ENCODE results near the gene ANKRD55. TPM values are rescaled to one million over a fixed set of nuclear protein-coding genes. Genes with fewer than 3 reads are reported as not detected.

ANKRD55 gene
- polyA plus RNA-seq, 1 of the 3 experiments (the other 2 are of a cell fraction): not detected

DNA sequence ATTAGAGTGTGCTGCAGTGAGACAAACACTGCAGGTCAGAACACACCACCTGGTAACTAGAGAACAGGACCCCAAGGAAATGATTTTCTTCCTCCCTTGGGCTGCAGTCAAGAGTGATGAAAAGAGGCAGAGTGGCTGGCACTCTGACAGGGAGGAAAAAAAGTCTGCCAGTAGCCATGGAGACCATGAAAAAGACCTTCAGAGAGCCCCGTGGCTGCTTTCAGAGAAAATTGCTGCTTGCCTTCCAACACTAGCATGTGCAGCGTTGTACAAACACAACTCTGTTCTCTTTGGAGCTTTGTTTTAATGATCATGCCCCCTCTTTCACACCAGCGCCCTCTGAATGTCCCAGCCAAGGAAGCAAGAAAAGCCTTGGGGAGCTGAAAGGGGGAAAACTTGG lies 68.8 kb downstream of the ANKRD55 start:
- Histone ChIP-seq H3K4me2 (no peak overlapping the region), H3K27me3 (ENCODE audit: insufficient read depth) (no peaks in the 10 kb centered on the region), H3K9me2 (no peaks in the 10 kb centered on the region), H4K20me1 (ENCODE audit: insufficient read depth) (no peaks in the 10 kb centered on the region), H3K4me1 (ENCODE audit: control insufficient read depth in 1 of 2, insufficient read depth in 2 of 2, low read depth in 1 of 2, low read length in 1 of 2) (peaks cover 3 to 9% of the 10 kb centered on the region in 2 experiments; a peak in 1 of 4 replicates), H3F3A (replicated peaks; ENCODE audit: insufficient read depth) (peaks cover 3% of the 10 kb centered on the region), H3K9ac (no peak overlapping the region), H3K9me3 (no peaks in the 10 kb centered on the region), H3K4me3 (ENCODE audit: low read depth in 2 of 2, low read length in 1 of 2) (no peak overlapping the region), H2AFZ (ENCODE audit: low read depth) (no peak overlapping the region), H3K27ac (ENCODE audit: low read depth in 2 of 2, low read length in 1 of 2) (no peak overlapping the region), H3K79me2 (ENCODE audit: insufficient read depth) (no peaks in the 10 kb centered on the region), H3K36me3 (replicated peaks in 1 of 2; ENCODE audit: control insufficient read depth in 1 of 2, insufficient read depth in 2 of 2, low read length in 1 of 2) (no peaks in the 10 kb centered on the region)
- peak; percentile 12 for DNase-seq
- CTCF ChIA-PET: interaction anchor here (0.9 kb wide), 1 partner anchor 44 kb away, joined by 3 read pairs; no protein-coding TSS in a partner anchor
- POLR2A ChIA-PET: no interaction called here
- TF ChIP-seq, protein P1, sequence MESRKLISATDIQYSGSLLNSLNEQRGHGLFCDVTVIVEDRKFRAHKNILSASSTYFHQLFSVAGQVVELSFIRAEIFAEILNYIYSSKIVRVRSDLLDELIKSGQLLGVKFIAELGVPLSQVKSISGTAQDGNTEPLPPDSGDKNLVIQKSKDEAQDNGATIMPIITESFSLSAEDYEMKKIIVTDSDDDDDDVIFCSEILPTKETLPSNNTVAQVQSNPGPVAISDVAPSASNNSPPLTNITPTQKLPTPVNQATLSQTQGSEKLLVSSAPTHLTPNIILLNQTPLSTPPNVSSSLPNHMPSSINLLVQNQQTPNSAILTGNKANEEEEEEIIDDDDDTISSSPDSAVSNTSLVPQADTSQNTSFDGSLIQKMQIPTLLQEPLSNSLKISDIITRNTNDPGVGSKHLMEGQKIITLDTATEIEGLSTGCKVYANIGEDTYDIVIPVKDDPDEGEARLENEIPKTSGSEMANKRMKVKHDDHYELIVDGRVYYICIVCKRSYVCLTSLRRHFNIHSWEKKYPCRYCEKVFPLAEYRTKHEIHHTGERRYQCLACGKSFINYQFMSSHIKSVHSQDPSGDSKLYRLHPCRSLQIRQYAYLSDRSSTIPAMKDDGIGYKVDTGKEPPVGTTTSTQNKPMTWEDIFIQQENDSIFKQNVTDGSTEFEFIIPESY (IDR thresholded peaks at IDR 0.05; ENCODE audit: borderline replicate concordance, low read depth): no peak
- TF ChIP-seq ELF1 (IDR thresholded peaks at IDR 0.05) (no peak), RAD21 (IDR thresholded peaks at IDR 0.05; ENCODE audit: low read length) (no peak), MXI1 (IDR thresholded peaks at IDR 0.05; ENCODE audit: low read depth, low read length) (no peak), NRF1 (IDR thresholded peaks at IDR 0.05; ENCODE audit: low read depth, low read length) (no peak), RFX5 (IDR thresholded peaks at IDR 0.05; ENCODE audit: low read length) (no peak), TCF12 (IDR thresholded peaks at IDR 0.05) (no peak)
- TF ChIP-seq, protein P2, sequence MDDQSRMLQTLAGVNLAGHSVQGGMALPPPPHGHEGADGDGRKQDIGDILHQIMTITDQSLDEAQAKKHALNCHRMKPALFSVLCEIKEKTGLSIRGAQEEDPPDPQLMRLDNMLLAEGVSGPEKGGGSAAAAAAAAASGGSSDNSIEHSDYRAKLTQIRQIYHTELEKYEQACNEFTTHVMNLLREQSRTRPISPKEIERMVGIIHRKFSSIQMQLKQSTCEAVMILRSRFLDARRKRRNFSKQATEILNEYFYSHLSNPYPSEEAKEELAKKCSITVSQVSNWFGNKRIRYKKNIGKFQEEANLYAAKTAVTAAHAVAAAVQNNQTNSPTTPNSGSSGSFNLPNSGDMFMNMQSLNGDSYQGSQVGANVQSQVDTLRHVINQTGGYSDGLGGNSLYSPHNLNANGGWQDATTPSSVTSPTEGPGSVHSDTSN (IDR thresholded peaks at IDR 0.05): no peak
- WGBS (ENCODE audit: low lambda C conversion rate): 62% methylated on average over 3 of the region's 3 CpGs

DNA sequence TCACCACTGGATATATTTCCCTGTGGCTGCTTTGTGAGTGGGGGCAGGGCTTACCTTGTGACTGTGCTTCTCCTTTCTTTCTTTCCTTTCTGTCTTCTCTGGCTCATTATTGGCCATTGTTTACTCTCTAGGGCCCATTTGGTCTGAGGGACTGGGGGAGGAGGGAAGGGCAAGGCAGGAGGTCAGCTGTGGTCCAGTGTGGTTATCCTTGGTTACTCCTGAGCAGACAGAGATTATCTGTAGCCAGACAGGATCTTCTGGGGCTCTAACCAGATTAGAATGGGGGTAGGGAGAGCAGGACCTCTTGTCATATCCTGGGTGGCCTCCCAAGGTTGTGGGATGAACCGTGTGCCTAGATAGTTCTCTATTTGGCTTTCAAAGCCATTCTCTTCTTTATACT lies 71.2 kb downstream of the ANKRD55 start:
- ChIA-PET POLR2A (no interaction called here), CTCF (no interaction called here)
- no peaks in the 10 kb centered on the region for H3K27me3 ChIP-seq (ENCODE audit: insufficient read depth)
- no peaks in the 10 kb centered on the region for H3K79me2 ChIP-seq (ENCODE audit: insufficient read depth)
- no peak overlapping the region for H3K9ac ChIP-seq
- no peak for DNase-seq
- H3K36me3 ChIP-seq (replicated peaks in 1 of 2; ENCODE audit: control insufficient read depth in 1 of 2, insufficient read depth in 2 of 2, low read length in 1 of 2): no peaks in the 10 kb centered on the region
- H4K20me1 ChIP-seq (ENCODE audit: insufficient read depth): no peaks in the 10 kb centered on the region
- no peaks in the 10 kb centered on the region for H3K9me3 ChIP-seq
- peaks cover 0 to 9% of the 10 kb centered on the region in 2 experiments; a peak in 1 of 4 replicates for H3K4me1 ChIP-seq (ENCODE audit: control insufficient read depth in 1 of 2, insufficient read depth in 2 of 2, low read depth in 1 of 2, low read length in 1 of 2)
- no peaks in the 10 kb centered on the region for H3K9me2 ChIP-seq
- H3K27ac ChIP-seq (ENCODE audit: low read depth in 2 of 2, low read length in 1 of 2): no peak overlapping the region
- 50% methylated on average over 1 of the region's 1 CpG for WGBS (ENCODE audit: low lambda C conversion rate)
- peaks cover 3% of the 10 kb centered on the region for H3F3A ChIP-seq (replicated peaks; ENCODE audit: insufficient read depth)
- H2AFZ ChIP-seq (ENCODE audit: low read depth): no peak overlapping the region
- no peak overlapping the region for H3K4me3 ChIP-seq (ENCODE audit: low read depth in 2 of 2, low read length in 1 of 2)
- H3K4me2 ChIP-seq: no peak overlapping the region
- TF ChIP-seq RCOR1 (IDR thresholded peaks at IDR 0.05; ENCODE audit: low read length): no peak
- no peak for TF ChIP-seq FOXM1 (IDR thresholded peaks at IDR 0.05; ENCODE audit: low read depth)
- TF ChIP-seq, protein P2 (IDR thresholded peaks at IDR 0.05): no peak
- TF ChIP-seq, protein P3, sequence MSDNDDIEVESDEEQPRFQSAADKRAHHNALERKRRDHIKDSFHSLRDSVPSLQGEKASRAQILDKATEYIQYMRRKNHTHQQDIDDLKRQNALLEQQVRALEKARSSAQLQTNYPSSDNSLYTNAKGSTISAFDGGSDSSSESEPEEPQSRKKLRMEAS (IDR thresholded peaks at IDR 0.05; ENCODE audit: low read depth): no peak
- TF ChIP-seq TEAD4 (IDR thresholded peaks at IDR 0.05; ENCODE audit: borderline replicate concordance, insufficient read depth): no peak
- TF ChIP-seq TCF12 (IDR thresholded peaks at IDR 0.05): no peak
- no peak for TF ChIP-seq YY1 (IDR thresholded peaks at IDR 0.05; ENCODE audit: low read depth)
- TF ChIP-seq, protein P4, sequence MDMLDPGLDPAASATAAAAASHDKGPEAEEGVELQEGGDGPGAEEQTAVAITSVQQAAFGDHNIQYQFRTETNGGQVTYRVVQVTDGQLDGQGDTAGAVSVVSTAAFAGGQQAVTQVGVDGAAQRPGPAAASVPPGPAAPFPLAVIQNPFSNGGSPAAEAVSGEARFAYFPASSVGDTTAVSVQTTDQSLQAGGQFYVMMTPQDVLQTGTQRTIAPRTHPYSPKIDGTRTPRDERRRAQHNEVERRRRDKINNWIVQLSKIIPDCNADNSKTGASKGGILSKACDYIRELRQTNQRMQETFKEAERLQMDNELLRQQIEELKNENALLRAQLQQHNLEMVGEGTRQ (IDR thresholded peaks at IDR 0.05; ENCODE audit: borderline replicate concordance, low read depth, low read length): no peak
- TF ChIP-seq SMC3 (IDR thresholded peaks at IDR 0.05; ENCODE audit: low read depth, low read length): no peak
- TF ChIP-seq EP300 (IDR thresholded peaks at IDR 0.05; ENCODE audit: borderline replicate concordance in 1 of 2, low read depth in 1 of 2, low read length in 1 of 2): no peak
- TF ChIP-seq FOSL2 (IDR thresholded peaks at IDR 0.05; ENCODE audit: borderline replicate concordance, low read depth): no peak
- TF ChIP-seq, protein P5, sequence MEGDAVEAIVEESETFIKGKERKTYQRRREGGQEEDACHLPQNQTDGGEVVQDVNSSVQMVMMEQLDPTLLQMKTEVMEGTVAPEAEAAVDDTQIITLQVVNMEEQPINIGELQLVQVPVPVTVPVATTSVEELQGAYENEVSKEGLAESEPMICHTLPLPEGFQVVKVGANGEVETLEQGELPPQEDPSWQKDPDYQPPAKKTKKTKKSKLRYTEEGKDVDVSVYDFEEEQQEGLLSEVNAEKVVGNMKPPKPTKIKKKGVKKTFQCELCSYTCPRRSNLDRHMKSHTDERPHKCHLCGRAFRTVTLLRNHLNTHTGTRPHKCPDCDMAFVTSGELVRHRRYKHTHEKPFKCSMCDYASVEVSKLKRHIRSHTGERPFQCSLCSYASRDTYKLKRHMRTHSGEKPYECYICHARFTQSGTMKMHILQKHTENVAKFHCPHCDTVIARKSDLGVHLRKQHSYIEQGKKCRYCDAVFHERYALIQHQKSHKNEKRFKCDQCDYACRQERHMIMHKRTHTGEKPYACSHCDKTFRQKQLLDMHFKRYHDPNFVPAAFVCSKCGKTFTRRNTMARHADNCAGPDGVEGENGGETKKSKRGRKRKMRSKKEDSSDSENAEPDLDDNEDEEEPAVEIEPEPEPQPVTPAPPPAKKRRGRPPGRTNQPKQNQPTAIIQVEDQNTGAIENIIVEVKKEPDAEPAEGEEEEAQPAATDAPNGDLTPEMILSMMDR (IDR thresholded peaks at IDR 0.05): no peak
- TF ChIP-seq, protein P6, sequence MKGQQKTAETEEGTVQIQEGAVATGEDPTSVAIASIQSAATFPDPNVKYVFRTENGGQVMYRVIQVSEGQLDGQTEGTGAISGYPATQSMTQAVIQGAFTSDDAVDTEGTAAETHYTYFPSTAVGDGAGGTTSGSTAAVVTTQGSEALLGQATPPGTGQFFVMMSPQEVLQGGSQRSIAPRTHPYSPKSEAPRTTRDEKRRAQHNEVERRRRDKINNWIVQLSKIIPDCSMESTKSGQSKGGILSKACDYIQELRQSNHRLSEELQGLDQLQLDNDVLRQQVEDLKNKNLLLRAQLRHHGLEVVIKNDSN (IDR thresholded peaks at IDR 0.05; ENCODE audit: borderline replicate concordance, low read depth): no peak
